Stimulated activated CD8-positive, alpha-beta memory T cell treated with anti-CD3 and anti-CD28 coated beads, Interleukin-12 subunit alpha, Interleukin-12 subunit beta, amount 100 ng/mL, for 24 hours (primary cell): ENCODE results near the gene LIN7C.
"Not testable (repeated sequence)": the region's sequence is repeated elsewhere in the genome, so short reads cannot be mapped to it uniquely, and the experiment has no call there.

Source experiments
- DNase-seq: peaks from one replicate; pipeline ENCODE4 v3.0.0-alpha.2; 2020; ENCODE audit errors: extremely low read depth

LIN7C gene

DNA sequence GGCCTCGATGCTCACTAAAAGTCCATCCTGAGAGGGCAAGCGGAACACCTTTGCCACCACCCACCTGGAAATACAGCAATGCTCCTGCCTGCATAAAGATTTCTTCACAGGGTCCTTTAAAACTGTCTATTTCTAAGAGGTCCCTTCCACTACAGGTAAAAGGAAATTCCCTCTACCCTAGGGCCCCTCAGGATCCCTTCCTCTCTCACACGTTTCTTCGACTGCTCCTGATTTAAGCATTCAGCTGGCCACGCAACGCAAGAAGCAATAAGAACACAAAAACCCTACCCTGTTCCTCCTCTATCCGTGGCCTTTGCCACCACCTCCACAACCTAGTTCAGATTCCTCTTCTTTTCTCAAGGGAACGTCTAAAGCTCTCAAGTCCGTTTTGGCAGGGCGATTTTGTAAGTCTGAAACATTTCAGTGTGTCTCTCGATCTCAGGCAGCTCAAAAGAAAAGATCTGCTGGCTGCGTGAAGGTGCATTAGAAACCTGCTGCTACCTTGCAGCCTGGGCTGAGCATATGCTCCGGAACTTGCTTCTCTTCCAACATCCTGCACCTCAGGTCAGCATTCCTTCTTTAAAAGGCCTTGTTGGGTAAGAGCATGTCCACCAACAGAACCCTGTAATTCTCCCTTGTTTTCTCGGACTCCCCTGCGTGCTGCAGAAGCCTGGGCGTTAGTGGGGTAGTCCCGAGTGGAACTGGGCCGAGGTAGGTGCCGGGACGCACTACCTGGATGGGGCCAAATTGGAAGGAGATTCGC is 35.6 kb downstream of the LIN7C start:
- no peak for DNase-seq

DNA sequence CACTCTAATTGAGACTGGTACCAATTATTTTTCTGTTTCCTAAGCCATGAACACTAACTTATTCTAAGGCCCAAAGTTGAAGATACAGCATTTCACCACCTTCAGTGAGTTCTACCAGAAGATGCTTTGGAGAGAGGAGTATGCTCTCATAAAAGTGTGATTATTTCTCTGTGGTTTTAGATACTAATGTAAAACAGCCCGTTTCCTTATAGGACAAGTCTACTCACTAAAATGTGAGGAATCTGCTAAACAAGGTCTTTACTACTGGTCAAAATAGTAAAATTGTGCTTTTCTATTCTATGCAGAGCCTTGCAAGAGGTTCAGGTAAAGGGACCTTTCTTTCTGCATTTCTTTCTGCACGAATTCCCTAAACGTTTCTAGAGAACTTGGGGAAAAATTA is 36.4 kb downstream of the LIN7C start:
- DNase-seq: no peak

DNA sequence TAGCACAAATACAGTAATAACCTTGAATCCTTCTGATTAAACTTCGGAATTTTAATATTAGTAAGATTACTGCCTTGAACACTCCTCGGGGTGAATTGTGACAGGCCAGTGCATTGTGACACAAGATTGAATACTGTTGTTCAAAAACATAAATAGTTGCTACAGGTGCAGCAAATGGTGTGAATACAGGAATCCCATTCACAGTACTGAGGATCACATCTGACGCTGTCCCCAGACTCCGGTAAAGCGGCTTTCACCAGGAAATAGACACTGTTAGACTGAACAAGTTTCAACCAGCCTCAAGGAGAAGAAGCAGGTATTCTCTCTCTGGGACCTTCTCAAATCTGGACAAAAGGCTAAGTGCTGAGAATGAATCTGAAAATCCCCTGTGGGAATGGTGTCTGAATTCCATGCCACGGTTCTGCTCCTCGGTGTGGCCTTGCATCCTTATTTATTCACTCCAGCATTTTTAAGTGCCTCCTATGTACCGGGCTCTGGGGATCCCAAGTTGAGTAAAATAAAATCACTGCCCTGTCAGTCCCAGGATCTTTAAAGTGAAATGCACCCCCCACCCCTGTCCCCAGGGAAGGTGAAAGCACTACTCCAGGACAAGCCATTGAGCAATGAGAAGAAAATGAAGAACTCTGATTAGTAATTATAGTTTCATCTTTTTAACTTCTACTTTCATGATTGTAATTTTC is 37.4 kb downstream of the LIN7C start:
- DNase-seq: no peak

DNA sequence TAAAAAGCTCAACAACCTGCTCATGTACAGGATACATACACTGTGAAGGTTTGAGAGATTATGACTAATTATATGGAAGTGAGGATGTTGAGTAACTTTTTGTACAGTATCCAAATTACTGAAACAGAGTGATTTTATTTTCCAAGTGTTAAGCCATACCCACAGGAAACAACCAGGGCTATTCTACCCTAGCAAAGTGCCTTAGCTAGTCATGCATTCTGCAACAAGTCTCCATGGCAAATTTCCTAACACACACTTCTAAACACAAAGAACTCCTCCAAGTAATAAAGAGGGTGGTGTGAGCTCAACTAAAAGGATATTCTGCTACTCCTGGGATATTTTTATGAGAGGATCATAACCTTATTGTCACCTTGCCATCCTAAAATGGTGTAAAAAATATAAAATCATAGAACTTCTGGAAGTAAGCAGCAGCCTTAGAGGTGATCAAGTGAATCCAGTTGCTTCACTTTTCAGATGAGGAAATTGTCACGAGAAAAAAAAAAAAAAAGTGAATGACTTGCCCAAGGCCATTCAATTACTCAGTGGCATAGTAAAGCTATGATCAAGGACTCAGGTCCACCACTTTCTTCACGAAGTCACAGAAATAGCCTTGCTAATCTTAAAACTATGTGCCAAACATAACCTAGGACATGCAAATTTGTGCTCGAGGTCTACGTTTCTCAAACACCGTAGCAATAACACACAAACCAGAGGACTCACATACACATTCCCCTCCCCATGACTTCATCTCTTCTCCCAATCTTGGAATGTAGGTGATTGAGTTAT is 38.2 kb downstream of the LIN7C start:
- DNase-seq: no peak

DNA sequence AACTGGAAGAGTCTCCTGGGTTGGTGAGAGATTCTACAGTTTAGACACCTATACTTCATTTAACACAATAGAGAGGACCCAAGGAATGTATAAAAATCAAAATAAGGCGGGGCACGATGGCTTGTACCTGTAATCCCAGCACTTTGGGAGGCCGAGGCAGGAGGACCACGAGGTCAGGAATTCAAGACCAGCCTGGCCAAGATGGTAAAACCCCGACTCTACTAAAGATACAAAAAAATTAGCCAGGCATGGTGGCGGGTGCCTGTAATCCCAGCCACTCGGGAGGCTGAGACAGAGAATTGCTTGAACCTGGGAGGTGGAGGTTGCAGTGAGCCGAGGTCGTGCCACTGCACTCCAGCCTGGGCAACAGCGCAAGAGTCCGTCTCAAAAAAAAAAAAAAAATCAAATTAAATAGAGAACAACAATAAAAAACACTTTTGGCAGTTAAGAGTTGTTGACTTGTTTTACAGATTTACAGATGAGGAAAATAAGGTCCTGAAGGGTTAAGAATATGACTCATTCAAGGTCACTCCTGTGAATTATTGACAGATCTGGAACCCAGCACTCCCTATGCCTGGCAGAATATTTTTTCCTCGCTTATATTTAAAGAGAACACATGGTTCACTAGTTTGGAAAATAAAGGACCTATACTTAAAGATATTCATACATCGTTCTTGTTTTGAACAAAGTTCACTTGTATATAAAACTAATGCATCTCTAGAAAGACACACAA is 39.2 kb downstream of the LIN7C start:
- no peak for DNase-seq

DNA sequence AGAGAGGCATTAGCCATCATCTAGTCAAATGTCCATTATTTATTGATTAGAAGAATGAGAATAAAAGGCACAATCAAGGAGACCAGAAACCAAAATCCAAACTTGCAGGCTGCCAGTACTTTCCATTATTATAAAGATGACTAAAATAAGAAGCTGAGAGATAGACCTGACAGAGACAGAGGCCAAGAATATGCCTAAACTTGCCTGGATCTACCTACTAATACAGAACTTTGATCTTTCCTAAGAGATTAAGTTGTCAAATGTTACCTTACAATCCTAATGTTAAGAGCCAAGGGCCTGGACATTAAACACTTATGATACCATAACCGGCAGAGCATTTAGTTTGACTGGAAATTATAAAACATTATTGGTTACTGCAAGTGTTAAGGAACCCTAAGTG is 40.2 kb downstream of the LIN7C start:
- DNase-seq: no peak

DNA sequence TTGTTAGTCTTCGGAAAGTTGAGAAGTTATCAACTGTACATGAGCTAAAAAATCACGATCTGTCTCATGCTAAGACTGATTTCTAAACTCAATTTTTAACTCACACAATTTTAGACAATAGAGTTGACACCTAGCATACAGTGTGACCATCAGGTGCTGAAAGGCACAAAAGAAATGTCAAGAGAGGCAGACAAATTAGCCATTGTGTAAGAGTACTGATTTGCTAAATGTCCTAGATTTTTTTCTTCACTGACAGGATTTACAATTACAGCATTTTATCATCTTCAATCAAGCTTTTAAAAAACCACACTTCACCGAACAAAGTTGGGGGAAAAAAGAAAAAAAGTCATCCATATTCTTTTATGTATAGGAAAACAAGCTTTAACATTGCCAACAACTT is 40.9 kb downstream of the LIN7C start:
- DNase-seq: no peak

DNA sequence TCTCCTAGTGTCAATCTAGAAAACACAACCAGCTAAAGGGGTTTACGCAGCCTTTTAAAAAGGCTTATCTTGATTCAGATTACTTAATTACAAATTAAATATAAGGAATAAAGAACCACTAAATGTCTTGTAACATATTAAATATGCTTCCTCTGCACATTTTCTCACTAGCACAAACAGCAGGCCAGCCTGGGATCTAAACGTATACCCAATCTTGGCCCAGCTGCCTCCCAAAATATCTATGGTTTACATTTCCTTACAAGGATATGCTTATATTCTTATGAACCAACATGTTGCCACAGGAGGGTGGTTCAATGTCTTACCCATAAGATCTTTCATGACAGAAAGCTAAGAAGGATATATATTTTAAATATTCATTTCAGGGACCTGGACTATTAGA is 41.7 kb downstream of the LIN7C start:
- no peak for DNase-seq

DNA sequence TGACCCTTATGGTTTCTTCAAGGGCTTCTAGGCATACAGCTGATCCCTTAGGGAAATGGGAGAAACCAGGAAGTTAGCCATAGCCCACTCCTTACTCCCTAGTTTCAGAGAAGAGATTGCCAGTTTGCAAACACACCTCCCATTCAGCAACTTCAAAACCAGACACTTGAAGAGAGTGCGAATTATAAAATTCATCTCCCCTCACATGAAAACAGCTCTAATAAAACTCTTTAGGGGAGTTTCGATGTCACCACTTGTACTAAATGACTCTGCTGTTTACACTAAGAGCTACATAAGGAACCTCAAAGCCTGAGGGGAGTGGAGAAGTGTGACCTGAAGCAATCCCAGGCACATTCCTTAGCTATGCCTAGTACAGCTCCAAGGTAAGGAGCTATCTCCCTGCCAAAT is 42.3 kb downstream of the LIN7C start:
- no peak for DNase-seq

DNA sequence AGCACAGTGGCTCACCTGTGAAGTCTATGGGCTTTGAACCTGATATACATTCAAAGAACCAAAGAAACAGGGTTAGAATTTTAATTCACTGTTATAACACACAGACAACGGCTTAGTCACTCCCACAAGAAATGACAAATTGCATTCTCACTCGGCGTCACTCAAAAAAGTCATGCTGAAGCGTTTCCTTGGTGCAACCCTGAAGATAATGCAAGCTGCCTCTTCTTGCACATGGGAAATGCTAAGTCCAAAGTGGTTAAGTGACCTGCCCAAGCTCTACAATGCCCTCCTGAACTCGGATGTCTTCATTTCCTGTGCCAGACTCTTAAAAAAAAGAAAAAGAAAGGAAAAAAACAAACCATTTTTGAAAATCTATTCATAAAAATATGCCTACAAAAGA is 44.0 kb downstream of the LIN7C start:
- DNase-seq: no peak

DNA sequence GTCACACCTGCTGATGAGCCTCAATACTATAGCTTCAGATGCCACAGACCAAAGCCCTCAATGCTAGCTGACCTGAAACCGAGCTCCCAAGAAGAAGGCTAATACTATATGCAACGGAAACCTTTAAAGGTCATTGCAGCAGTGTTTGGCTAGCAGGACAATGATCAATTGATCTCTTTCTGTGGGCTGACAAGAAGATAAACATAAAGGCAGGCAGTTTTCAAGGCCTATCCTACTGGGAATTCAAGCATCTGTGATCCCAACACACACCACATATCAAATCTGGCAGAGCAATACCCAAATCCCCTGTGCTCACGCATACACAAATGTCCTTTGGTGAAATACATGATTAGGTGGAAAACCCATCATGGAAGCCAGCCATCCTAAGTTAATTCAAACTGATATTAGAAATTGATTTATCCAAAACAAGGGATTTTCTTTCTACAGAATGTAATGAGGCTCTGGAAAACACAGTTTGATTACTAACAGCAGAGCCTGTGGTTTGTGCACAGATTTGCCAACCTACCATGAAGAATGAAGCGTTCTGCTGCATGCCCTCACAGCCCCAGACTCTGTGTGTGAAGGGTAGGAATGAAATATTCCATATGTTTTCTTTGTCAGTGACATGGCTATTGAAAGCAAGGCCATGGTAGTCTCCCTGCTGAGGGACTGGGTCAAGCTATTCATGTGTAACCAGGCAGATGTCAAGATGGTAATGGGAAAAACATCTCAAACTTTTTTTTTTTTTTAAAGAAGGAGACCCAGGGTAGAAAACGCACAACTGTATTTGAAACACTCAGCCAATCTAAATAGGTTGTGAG is 46.2 kb downstream of the LIN7C start:
- DNase-seq: no peak

DNA sequence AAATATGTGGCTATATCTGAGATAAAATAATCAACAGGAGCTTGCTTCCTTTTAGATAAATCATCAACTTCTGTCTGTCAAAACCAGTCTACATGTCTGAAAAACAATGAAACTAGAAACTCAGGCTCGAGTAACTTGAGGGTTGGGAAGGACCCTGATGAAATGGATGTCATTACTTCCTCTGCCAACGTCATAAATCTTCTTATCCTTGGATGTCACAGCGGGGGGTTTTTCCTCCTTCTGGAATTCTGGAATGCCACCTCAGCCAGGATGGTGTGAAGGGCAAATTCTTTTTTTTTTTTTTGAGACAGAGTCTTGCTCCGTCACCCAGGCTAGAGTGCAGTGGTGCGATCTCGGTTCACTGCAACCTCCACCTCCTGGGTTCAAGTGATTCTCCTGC is 47.4 kb downstream of the LIN7C start:
- no peak for DNase-seq

DNA sequence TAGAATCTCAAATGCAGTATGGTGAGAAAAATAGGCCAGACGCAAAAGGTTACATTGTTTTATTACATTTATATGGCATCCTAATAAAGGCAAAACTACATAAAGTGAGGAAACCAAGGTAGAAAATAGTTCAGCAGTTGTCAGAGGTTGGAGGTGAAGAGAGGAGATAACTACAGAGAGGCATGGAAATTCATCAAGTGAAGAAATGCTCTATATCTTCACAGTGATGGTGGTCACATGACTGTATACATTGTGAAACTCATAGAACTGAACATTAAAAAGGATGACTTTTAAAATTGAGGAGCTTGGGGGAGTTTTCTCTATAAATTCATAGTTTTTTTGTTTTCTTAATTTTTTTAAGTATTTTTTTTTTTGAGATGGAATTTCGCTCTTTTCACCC is 48.4 kb downstream of the LIN7C start:
- no peak for DNase-seq

DNA sequence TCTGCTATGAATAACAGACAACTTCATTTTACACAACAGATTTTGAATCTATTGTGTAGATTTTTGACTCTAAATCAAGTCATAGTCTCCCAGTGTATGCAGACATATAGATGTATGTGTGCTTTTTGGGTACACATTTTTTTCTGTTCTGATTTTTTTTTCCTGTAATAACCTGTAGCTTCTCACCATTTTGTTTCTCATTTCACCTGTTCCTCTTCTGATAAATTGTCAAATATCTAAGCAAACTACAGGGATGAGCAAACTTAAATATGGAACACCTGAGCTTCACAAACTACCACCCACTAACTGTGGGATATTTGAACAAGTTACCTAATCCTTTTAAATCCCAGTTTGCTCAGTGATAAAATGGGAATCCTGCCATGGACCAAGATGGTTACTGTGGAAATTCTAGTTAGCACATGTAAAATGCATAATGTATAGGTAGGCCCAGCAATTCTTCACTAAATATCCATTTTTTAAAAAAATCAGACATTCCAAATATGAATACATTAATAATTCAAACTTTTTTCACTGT is 49.7 kb downstream of the LIN7C start:
- no peak for DNase-seq

DNA sequence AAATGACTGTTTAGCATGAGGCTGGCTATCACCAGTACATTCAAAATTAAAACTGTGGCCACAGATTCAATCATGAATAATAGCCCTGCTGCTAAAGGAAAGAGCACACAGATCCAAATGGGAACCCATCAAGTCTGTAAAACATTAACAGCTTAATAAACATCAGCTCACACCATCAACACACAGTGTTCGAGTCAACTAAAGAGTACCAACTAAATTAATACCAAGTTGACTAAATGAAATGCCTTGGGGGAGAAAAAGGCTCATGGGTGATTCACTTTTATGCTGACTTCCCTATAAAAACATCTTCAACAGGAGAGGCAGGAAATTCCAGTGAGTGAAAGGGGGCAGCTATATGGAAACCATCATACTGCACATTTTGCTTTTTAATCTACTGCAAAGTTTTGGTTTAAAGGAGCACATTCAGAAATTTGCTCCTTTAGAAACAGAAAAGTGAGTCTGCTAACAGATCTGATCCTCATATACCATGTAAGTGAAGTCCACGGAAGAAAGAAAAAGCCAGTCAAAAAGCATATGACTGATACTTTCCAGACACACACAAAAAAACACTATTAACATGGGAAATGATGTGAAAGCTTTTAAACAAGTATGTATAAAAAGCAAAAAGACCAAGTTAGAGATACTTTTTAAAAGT is 50.3 kb downstream of the LIN7C start:
- no peak for DNase-seq

DNA sequence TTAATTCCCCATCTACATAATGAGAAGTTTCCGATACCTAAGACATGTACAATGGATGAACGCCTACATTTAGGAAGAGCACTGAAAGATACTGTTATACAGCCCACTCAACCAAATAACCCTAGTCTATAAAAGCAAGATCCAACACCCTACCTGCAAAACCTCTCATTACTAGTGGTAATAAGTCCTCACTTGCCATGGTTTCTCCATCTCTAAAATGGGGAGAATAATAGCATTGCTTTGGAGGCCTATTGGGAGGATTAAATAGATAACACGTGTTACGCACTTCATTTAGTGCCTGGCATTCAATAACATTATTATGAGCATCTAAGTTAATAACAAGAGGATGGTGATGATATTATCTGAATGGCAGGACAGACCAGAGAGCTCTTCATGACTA is 50.9 kb downstream of the LIN7C start:
- DNase-seq: no peak

DNA sequence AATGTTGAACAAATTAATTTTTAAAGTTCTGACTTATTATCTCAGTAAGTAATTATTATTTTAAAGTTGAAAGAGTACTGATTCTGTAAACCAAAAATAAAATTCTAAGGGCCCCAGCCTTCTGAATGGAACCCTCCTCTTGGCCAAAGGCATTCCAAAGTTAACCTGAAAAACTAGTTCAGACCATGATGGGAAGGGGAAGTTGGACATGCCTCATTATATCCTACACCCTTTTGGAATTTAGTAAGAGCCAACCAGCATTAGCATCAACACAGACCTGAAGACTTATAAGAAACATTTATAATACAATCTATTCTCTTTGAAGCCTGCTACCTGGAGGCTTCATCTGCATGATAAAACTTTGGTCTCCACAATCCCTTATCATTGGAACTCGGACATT is 52.9 kb downstream of the LIN7C start:
- DNase-seq: no peak

DNA sequence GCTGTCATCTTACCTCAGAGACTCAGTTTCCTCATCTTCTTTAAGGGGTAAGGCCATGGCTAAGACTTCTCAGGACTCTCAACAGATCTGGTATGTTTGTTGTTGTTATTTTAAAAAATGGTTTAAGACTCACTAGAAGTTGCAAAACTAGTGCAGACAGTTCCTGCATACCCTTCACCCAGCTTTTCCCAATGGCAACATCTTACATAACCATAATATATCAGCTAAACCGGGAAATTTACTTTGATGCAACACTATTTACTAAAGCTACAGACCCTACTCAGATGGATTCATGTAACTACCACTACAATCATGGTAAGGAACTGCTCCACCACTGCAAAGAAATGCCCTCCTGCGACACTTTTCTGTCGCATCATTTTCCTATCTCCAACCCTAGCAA is 54.4 kb downstream of the LIN7C start:
- DNase-seq: no peak

DNA sequence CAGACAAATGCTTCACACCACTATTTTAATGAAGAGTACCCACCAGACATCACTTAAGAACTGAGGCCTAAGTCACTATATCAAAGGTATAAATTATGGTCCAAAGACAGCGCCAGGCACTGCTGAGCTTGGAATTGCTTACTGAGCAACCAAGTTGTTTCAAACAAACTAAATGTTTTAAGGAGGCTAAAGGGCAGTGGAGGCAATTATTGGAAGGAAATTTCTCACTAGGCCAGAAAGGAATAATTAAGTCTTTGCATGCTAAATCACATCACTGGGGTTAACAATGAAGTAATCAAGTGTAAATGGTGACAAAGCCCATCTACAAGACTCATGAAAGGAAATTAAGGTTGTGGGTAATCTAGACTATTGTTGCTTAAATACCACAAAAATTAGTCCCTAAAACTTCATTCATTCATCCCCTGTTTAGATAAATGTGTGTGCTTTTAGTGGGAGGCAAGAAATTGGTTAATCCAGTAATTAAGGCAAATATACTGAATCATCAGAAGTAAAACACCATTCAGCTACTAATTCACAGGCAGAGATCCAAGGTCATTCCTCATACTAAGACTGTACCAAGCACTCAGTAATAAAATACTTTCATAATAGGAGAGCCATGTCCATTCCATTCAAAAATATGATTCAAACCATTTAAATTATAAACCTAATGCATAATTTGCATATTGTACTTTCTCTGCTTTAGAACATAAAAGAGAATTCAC is 55.2 kb downstream of the LIN7C start:
- DNase-seq: no peak

DNA sequence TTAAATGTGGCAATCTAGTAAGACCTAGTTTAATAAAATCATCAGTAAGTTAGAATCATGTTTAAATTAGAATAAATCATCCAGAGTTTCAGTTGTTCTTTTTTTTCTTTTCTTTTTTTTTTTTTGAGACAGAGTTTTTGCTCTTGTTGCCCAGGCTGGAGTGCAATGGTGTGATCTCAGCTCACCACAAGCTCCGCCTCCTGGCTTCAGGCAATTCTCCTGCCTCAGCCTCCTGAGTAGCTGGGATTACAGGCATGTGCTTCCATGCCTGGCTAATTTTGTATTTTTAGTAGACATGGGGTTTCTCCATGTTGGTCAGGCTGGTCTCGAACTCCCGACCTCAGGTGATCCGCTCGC is 58.4 kb downstream of the LIN7C start:
- not testable (repeated sequence) for DNase-seq
